Measurements from ENCODE around the gene ARHGAP12.
"Not testable (repeated sequence)": the region's sequence is repeated elsewhere in the genome, so short reads cannot be mapped to it uniquely, and the experiment has no call there.

ARHGAP12 gene

GRCh38 chr10:31771331-31771831 is 157.2 kb downstream of the ARHGAP12 start:
- DNase-seq (ENCODE audit: low read depth), result peak; percentile 81
- 0 out of 2 replicates have a peak, but pooled peaks have one; percentile 2 for TF ChIP-seq CTCF (conservative IDR thresholded peaks at IDR 0.05; ENCODE audit: low read length)
- H3K4me3 ChIP-seq (ENCODE audit: low read length), result no peak overlapping the region

- no peak for DNase-seq (ENCODE audit: low read depth)
- peak; percentile 32 for TF ChIP-seq CTCF (conservative IDR thresholded peaks at IDR 0.05; ENCODE audit: low read length)
Measured at GRCh38 chr10:31770307-31770902, 158.2 kb downstream of the ARHGAP12 start.

GRCh38 chr10:31769564-31769963 is 159.1 kb downstream of the ARHGAP12 start:
- DNase-seq (ENCODE audit: low read depth), result peak; percentile 75
- TF ChIP-seq CTCF (conservative IDR thresholded peaks at IDR 0.05; ENCODE audit: low read length), result no peak
- no peak overlapping the region for H3K4me3 ChIP-seq (ENCODE audit: low read length)

More at GRCh38 chr10:31770307-31770902, 158.2 kb downstream of the ARHGAP12 start:
- no peak overlapping the region for H3K4me3 ChIP-seq (ENCODE audit: low read length)

GRCh38 chr10:31768935-31769334 is 159.7 kb downstream of the ARHGAP12 start:
- peak; percentile 74 for DNase-seq (ENCODE audit: low read depth)

DNA sequence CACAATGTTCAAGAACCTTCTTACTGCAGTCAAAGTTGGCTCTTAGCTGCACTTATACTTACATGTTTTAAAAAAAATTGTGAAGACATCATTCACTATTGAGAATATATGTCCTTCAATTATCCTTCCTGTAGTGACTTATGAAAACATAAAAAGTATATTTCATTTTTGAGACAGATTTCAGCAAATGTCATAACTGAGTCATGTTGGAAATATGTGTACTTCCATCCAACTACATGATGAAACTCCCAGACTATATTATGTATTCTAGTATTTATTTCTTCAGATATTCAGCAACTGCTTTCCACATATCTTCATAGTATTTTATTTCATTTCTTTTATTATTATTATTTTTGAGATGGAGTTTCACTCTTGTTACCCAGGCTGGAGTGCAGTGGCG is 160.2 kb downstream of the ARHGAP12 start:
- DNase-seq (ENCODE audit: low read depth), result peak; percentile 73
- TF ChIP-seq CTCF (conservative IDR thresholded peaks at IDR 0.05; ENCODE audit: low read length), result no peak
- H3K4me3 ChIP-seq (ENCODE audit: low read length), result no peak overlapping the region

More at GRCh38 chr10:31768935-31769334, 159.7 kb downstream of the ARHGAP12 start:
- H3K4me3 ChIP-seq (ENCODE audit: low read length), result not testable (repeated sequence)

DNA sequence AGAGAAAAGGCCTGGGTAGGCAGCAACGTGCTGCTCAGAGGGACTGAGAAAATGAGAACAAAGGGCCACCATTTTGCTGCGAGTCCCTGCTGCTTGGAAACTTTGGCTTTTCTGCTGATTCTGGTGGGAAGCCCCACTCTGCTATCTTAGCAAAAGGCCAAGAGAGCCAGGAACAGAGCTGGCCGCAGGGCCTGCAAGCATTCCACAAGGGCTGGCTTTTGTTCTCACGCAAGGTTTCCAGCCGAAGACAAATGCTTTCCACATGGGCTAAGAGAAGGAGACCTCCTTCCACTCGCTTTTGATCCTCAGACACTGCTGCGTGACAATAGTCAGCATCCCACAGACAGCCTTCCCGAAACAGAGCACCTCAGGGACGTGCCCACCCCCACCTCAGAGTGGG is 163.1 kb downstream of the ARHGAP12 start:
- no peak overlapping the region for H3K4me3 ChIP-seq (ENCODE audit: low read length)
- TF ChIP-seq CTCF (conservative IDR thresholded peaks at IDR 0.05; ENCODE audit: low read length), result no peak

GRCh38 chr10:31762316-31762715 is 166.3 kb downstream of the ARHGAP12 start:
- TF ChIP-seq CTCF (conservative IDR thresholded peaks at IDR 0.05; ENCODE audit: low read length), result no peak
- no peak overlapping the region for H3K4me3 ChIP-seq (ENCODE audit: low read length)
- no peak for DNase-seq (ENCODE audit: low read depth)

More for the DNA sequence above, 163.1 kb downstream of the ARHGAP12 start:
- DNase-seq (ENCODE audit: low read depth), result peak; percentile 94
